Neural cell (in vitro differentiated cells): ENCODE results near the gene NATD1. TPM values are rescaled to one million over a fixed set of nuclear protein-coding genes. Genes with fewer than 3 reads are reported as not detected.

ENCODE experiments used
- H2AFZ ChIP-seq: fragments of 200-600, 300-800 bp; sonication (generic), shearing (Covaris generic); 2 replicates; pipeline ENCODE4 v1.6.0; 2014; ENCODE audit warnings: low read depth, mild to moderate bottlenecking, antibody characterized with exemption, low read length, moderate library complexity
- H3F3A ChIP-seq: fragments of 200-600 bp; shearing (Covaris generic); 2 replicates; pipeline ENCODE4 v1.6.1; 2016; ENCODE audit warnings: mild to moderate bottlenecking, moderate library complexity, mixed read lengths, antibody characterized with exemption, low read length; ENCODE audit not compliant: insufficient read depth, poor library complexity, severe bottlenecking
- H3K27ac ChIP-seq: fragments of 200-600, 300-800 bp; sonication (generic), shearing (Covaris generic); 2 replicates; pipeline ENCODE4 v1.5.1; 2014; ENCODE audit warnings: mild to moderate bottlenecking, low read length, moderate library complexity
- H3K27me3 ChIP-seq: fragments of 300-800, 200-600 bp; sonication (generic), shearing (Covaris generic); 2 replicates; pipeline ENCODE4 v1.6.0; 2014; ENCODE audit warnings: mild to moderate bottlenecking, low read depth, low read length, moderate library complexity; ENCODE audit not compliant: insufficient read depth
- H3K36me3 ChIP-seq: fragments of 300-800, 200-600 bp; sonication (generic), shearing (Covaris generic); 2 replicates; pipeline ENCODE4 v1.5.1; 2014; ENCODE audit warnings: mild to moderate bottlenecking, antibody characterized with exemption, low read length, moderate library complexity; ENCODE audit not compliant: insufficient read depth
- H3K4me2 ChIP-seq: fragments of 300-800, 200-600 bp; sonication (generic), shearing (Covaris generic); 2 replicates; pipeline ENCODE4 v1.6.0; 2014; ENCODE audit warnings: mild to moderate bottlenecking, low read length
- H3K4me3 ChIP-seq: fragments of 300-800, 200-600 bp; sonication (generic), shearing (Covaris generic); 2 replicates; pipeline ENCODE4 v1.5.1; 2014; ENCODE audit warnings: mild to moderate bottlenecking, low read length, moderate library complexity
- H3K79me2 ChIP-seq: fragments of 200-600 bp; shearing (Covaris generic); replicated peaks from 2 replicates; pipeline ENCODE4 v1.6.0; 2014; ENCODE audit warnings: mild to moderate bottlenecking, low read length, moderate library complexity; ENCODE audit not compliant: insufficient read depth
- H3K9ac ChIP-seq: fragments of 300-800, 200-600 bp; sonication (generic), shearing (Covaris generic); 2 replicates; pipeline ENCODE4 v1.6.1; 2016; ENCODE audit warnings: mild to moderate bottlenecking, low read length, mixed read lengths
- H3K9me2 ChIP-seq: fragments of 200-600 bp; shearing (Covaris generic); 2 replicates; pipeline ENCODE4 v1.6.1; 2016; ENCODE audit warnings: mild to moderate bottlenecking, low read length, mixed read lengths; ENCODE audit not compliant: insufficient read depth
- H3K9me3 ChIP-seq: fragments of 200-600, 300-800 bp; sonication (generic), shearing (Covaris generic); 2 replicates; pipeline ENCODE4 v1.6.1; 2016; ENCODE audit warnings: mild to moderate bottlenecking, mixed run types, low read length, moderate library complexity, mixed read lengths
- H4K20me1 ChIP-seq: fragments of 200-600 bp; shearing (Covaris generic); 2 replicates; pipeline ENCODE4 v1.6.1; 2016; ENCODE audit warnings: mild to moderate bottlenecking, mixed run types; ENCODE audit not compliant: insufficient read depth
- CTCF ChIP-seq: fragments of 450-650 bp; IDR thresholded peaks from 2 replicates; pipeline ENCODE4 v1.5.1; 2014; ENCODE audit warnings: antibody characterized with exemption, mild to moderate bottlenecking, moderate library complexity; ENCODE audit not compliant: poor library complexity, severe bottlenecking
- EP300 ChIP-seq: fragments of 450-650 bp; conservative IDR thresholded peaks from 2 replicates; pipeline ENCODE4 v1.6.1; 2014; ENCODE audit warnings: antibody characterized with exemption, mild to moderate bottlenecking, moderate library complexity; ENCODE audit not compliant: poor library complexity, severe bottlenecking
- EZH2 ChIP-seq: fragments of 200-600, 300-800 bp; shearing (Covaris generic), sonication (generic); IDR thresholded peaks from 2 replicates; pipeline ENCODE4 v1.6.1; 2014; ENCODE audit warnings: antibody characterized with exemption, low read length, borderline replicate concordance, mild to moderate bottlenecking; ENCODE audit not compliant: insufficient read depth, poor library complexity, severe bottlenecking
- MXI1 ChIP-seq: fragments of 450-650 bp; conservative IDR thresholded peaks from 2 replicates; pipeline ENCODE4 v1.6.1; 2014; ENCODE audit warnings: antibody characterized with exemption, mild to moderate bottlenecking; ENCODE audit not compliant: poor library complexity, severe bottlenecking
- POLR2AphosphoS5 ChIP-seq: IDR thresholded peaks from 2 replicates; pipeline ENCODE4 v1.6.1; 2012
- RAD21 ChIP-seq: fragments of 450-650 bp; conservative IDR thresholded peaks from 2 replicates; pipeline ENCODE4 v1.6.1; 2014; ENCODE audit warnings: antibody characterized with exemption, mild to moderate bottlenecking, moderate library complexity
- REST ChIP-seq: IDR thresholded peaks from 2 replicates; pipeline ENCODE4 v1.6.1; 2012; ENCODE audit warnings: borderline replicate concordance
- SMC3 ChIP-seq: fragments of 450-650 bp; conservative IDR thresholded peaks from 2 replicates; pipeline ENCODE4 v1.6.1; 2014; ENCODE audit warnings: antibody characterized with exemption, mild to moderate bottlenecking, moderate library complexity; ENCODE audit not compliant: poor library complexity
- TAF1 ChIP-seq: IDR thresholded peaks from 2 replicates; pipeline ENCODE4 v1.6.1; 2012; ENCODE audit warnings: low read depth
- polyA plus RNA-seq: library from polyadenylated mRNA; depleted of rRNA; stranded (reverse); fragments of >200 nt; gene quantifications from 2 replicates; pipeline ENCODE4 v1.2.3, GENCODE V29; 2014

Gene NATD1
- polyA plus RNA-seq, 1 donor from 2014 or later = 2.8 TPM

- Histone ChIP-seq H3K27me3 (peaks cover 17% of the 10 kb centered on the region), H3K27ac (no peak overlapping the region)
Observed at GRCh38 chr17:21279582-21279981, 26.4 kb upstream of the NATD1 start.

GRCh38 chr17:21279198-21279535, 26.0 kb upstream of the NATD1 start:
- Histone ChIP-seq H3K9ac (no peak overlapping the region), H3F3A (no peaks in the 10 kb centered on the region), H3K9me3 (no peaks in the 10 kb centered on the region), H3K4me2 (no peak overlapping the region), H3K9me2 (no peaks in the 10 kb centered on the region), H3K79me2 (no peaks in the 10 kb centered on the region), H3K27me3 (peaks cover 17% of the 10 kb centered on the region), H4K20me1 (no peaks in the 10 kb centered on the region), H3K27ac (no peak overlapping the region), H3K36me3 (no peaks in the 10 kb centered on the region), H3K4me3 (no peak overlapping the region), H2AFZ (no peak overlapping the region)
- no peak for TF ChIP-seq RAD21
- TF ChIP-seq REST = no peak
- no peak for TF ChIP-seq EP300
- no peak for TF ChIP-seq CTCF
- no peak for TF ChIP-seq MXI1
- TF ChIP-seq EZH2 = no peak
- TF ChIP-seq SMC3 = no peak
- TF ChIP-seq POLR2AphosphoS5 = no peak
- no peak for TF ChIP-seq TAF1

More at GRCh38 chr17:21279582-21279981, 26.4 kb upstream of the NATD1 start:
- H2AFZ ChIP-seq = no peak overlapping the region
- no peaks in the 10 kb centered on the region for H3K9me3 ChIP-seq
- H3K9me2 ChIP-seq = no peaks in the 10 kb centered on the region
- no peaks in the 10 kb centered on the region for H4K20me1 ChIP-seq
- H3F3A ChIP-seq = no peaks in the 10 kb centered on the region
- H3K79me2 ChIP-seq = no peaks in the 10 kb centered on the region
- H3K36me3 ChIP-seq = no peaks in the 10 kb centered on the region
- H3K4me2 ChIP-seq = no peak overlapping the region
- TF ChIP-seq CTCF (no peak), POLR2AphosphoS5 (no peak), REST (no peak)
- H3K4me3 ChIP-seq = no peak overlapping the region
- no peak overlapping the region for H3K9ac ChIP-seq
